Liver (tissue), 9 donors: ENCODE results near the gene PATJ. TPM values are rescaled to one million over a fixed set of nuclear protein-coding genes. Genes with fewer than 3 reads are reported as not detected.

Experiments used
- DNase-seq: peaks from one replicate; pipeline ENCODE4 v3.0.0-alpha.2; 2017; ENCODE audit warnings: low spot score
- H3K27ac ChIP-seq, 2 donors: one replicate each; pipeline ENCODE4 v1.7.0; 2013; ENCODE audit warnings: inconsistent platforms in 2 of 2, low read length in 2 of 2, control low read depth in 1 of 2, low read depth in 1 of 2, mild to moderate bottlenecking in 1 of 2
- H3K27me3 ChIP-seq, 4 donors: one replicate each; pipeline versions ENCODE4 v1.6.1 to v1.7.0; 2013; ENCODE audit warnings: low read length in 3 of 4, inconsistent platforms in 1 of 4, mild to moderate bottlenecking in 1 of 4, moderate library complexity in 1 of 4; ENCODE audit not compliant: control insufficient read depth in 4 of 4, insufficient read depth in 4 of 4
- H3K36me3 ChIP-seq, 4 donors: one replicate each; pipeline versions ENCODE4 v1.6.1 to v1.7.0; 2013; ENCODE audit warnings: low read length in 3 of 4, mild to moderate bottlenecking in 3 of 4, low read depth in 1 of 4, moderate library complexity in 1 of 4; ENCODE audit not compliant: control insufficient read depth in 4 of 4, insufficient read depth in 3 of 4
- H3K4me1 ChIP-seq, 4 donors: one replicate each; pipeline versions ENCODE4 v1.6.1 to v1.7.0; 2013; ENCODE audit warnings: low read length in 3 of 4, mild to moderate bottlenecking in 3 of 4, moderate library complexity in 1 of 4; ENCODE audit not compliant: control insufficient read depth in 4 of 4, insufficient read depth in 4 of 4
- H3K4me3 ChIP-seq, 3 donors: one replicate each; pipeline versions ENCODE4 v1.6.1 to v1.7.0; 2013; ENCODE audit warnings: low read length in 3 of 3, control low read depth in 1 of 3, low read depth in 1 of 3, mild to moderate bottlenecking in 1 of 3
- H3K9ac ChIP-seq, 2 donors: one replicate each; pipeline ENCODE4 v1.7.0; 2013; ENCODE audit warnings: low read length in 2 of 2, mild to moderate bottlenecking in 2 of 2, moderate library complexity in 2 of 2, control low read depth in 1 of 2, low read depth in 1 of 2
- H3K9me3 ChIP-seq, 4 donors: one replicate each; pipeline versions ENCODE4 v1.6.1 to v1.7.0; 2013; ENCODE audit warnings: low read length in 3 of 4; ENCODE audit not compliant: control insufficient read depth in 4 of 4
- ATF3 ChIP-seq: IDR thresholded peaks from 2 replicates; pipeline ENCODE4 v1.6.1; 2016; ENCODE audit warnings: antibody characterized with exemption
- EGR1 ChIP-seq, 2 donors: IDR thresholded peaks; 2 replicates each; pipeline ENCODE4 v1.6.1; 2016 to 2018; ENCODE audit warnings: antibody characterized with exemption in 2 of 2, low read depth in 2 of 2
- FOXA1 ChIP-seq: IDR thresholded peaks from 2 replicates; pipeline ENCODE4 v1.6.1; 2016; ENCODE audit warnings: antibody characterized with exemption
- GABPA ChIP-seq, 2 donors: IDR thresholded peaks in 1 of 2; conservative IDR thresholded peaks in 1 of 2; 2 replicates each; pipeline ENCODE4 v1.6.1; 2016; ENCODE audit warnings: antibody characterized with exemption in 2 of 2, mild to moderate bottlenecking in 1 of 2, moderate library complexity in 1 of 2
- HNF4A ChIP-seq, 2 donors: conservative IDR thresholded peaks; 2 replicates each; pipeline ENCODE4 v1.6.1; 2016; ENCODE audit warnings: antibody characterized with exemption in 2 of 2, mild to moderate bottlenecking in 2 of 2
- JUND ChIP-seq, 2 donors: IDR thresholded peaks; 2 replicates each; pipeline ENCODE4 v1.6.1; 2016; ENCODE audit warnings: antibody characterized with exemption in 2 of 2
- MAX ChIP-seq: IDR thresholded peaks from 2 replicates; pipeline ENCODE4 v1.6.1; 2016; ENCODE audit warnings: antibody characterized with exemption
- NR2F2 ChIP-seq: IDR thresholded peaks from 2 replicates; pipeline ENCODE4 v1.6.1; 2016; ENCODE audit warnings: antibody characterized with exemption
- REST ChIP-seq: IDR thresholded peaks from 2 replicates; pipeline ENCODE4 v1.6.1; 2016; ENCODE audit warnings: antibody characterized with exemption, mild to moderate bottlenecking
- RXRA ChIP-seq, 2 donors: IDR thresholded peaks; 2 replicates each; pipeline ENCODE4 v1.6.1; 2017 to 2018; ENCODE audit warnings: antibody characterized with exemption in 2 of 2, mild to moderate bottlenecking in 1 of 2
- SP1 ChIP-seq: IDR thresholded peaks from 2 replicates; pipeline ENCODE4 v1.6.1; 2018; ENCODE audit warnings: antibody characterized with exemption, mild to moderate bottlenecking
- TAF1 ChIP-seq: conservative IDR thresholded peaks from 2 replicates; pipeline ENCODE4 v1.6.1; 2016; ENCODE audit warnings: antibody characterized with exemption, mild to moderate bottlenecking
- ZBTB33 ChIP-seq: IDR thresholded peaks from 2 replicates; pipeline ENCODE4 v1.6.1; 2016; ENCODE audit warnings: antibody characterized with exemption
- WGBS: extraction: QIAGEN DNeasy Blood & Tissue Kit; methylation state at CpG from one replicate; pipeline ENCODE4 v1.1.7; 2013; 5-methylcytosine and 5-hydroxymethylcytosine counted together
- polyA plus RNA-seq, 2 donors: library from polyadenylated mRNA; stranded (reverse) in 1 of 2; unstranded in 1 of 2; fragments of 200-250 nt in 1 of 2; fragments of >200 nt in 1 of 2; fragmentation: Nextera tagmentation in 1 of 2; extraction: Ambion mirVana in 1 of 2; gene quantifications; one replicate each; pipeline versions ENCODE4 v1.2.1 to v1.2.3, GENCODE V29; 2013 to 2015
- total RNA-seq, 2 donors: library from RNA; depleted of rRNA; stranded (reverse); fragments of >200 nt; gene quantifications; one replicate each; pipeline ENCODE4 v1.2.3, GENCODE V29; 2014
- donor health status: healthy.
- donor health status: healthy.
- donor health status: healthy.
- donor health status: healthy.
- donor health status: healthy.

PATJ gene
- total and polyA plus RNA-seq, 4 donors: 5.7 to 29.8 (median 9.0) TPM

- TF ChIP-seq ATF3 (no peak), EGR1 (IDR thresholded peaks at IDR 0.05; ENCODE audit: low read depth in 2 of 2) (no peak), REST (no peak)
- Histone ChIP-seq H3K4me3 (no peak overlapping the region), H3K36me3 (peaks cover 0 to 4% (median 3%) of the 10 kb centered on the region in 4 donors), H3K9me3 (no peaks in the 10 kb centered on the region), H3K4me1 (no peaks in the 10 kb centered on the region), H3K9ac (no peak overlapping the region), H3K27me3 (no peaks in the 10 kb centered on the region), H3K27ac (no peak overlapping the region)
- 68% methylated on average over 2 of the region's 2 CpGs for WGBS
- no peak for DNase-seq
Measured at GRCh38 chr1:61895175-61895574, 152.9 kb downstream of the PATJ start.

GRCh38 chr1:61898658-61899057, 156.4 kb downstream of the PATJ start:
- H3K36me3 ChIP-seq: peaks cover 0 to 3% (median 1%) of the 10 kb centered on the region in 4 donors
- H3K27me3 ChIP-seq: no peaks in the 10 kb centered on the region
- H3K27ac ChIP-seq: no peak overlapping the region
- no peak for DNase-seq
- H3K9me3 ChIP-seq: no peaks in the 10 kb centered on the region
- no peak overlapping the region for H3K9ac ChIP-seq
- TF ChIP-seq JUND (IDR thresholded peaks at IDR 0.05): no peak
- no peak for TF ChIP-seq FOXA1
- no peak for TF ChIP-seq MAX
- TF ChIP-seq RXRA (IDR thresholded peaks at IDR 0.05): no peak
- TF ChIP-seq TAF1: no peak
- TF ChIP-seq HNF4A (conservative IDR thresholded peaks at IDR 0.05): no peak
- TF ChIP-seq SP1: no peak
- no peak for TF ChIP-seq NR2F2
- whole genome bisulfite sequencing: 95% methylated on average over 3 of the region's 3 CpGs
- H3K4me1 ChIP-seq: no peaks in the 10 kb centered on the region
- no peak overlapping the region for H3K4me3 ChIP-seq

GRCh38 chr1:61904354-61904753, 162.1 kb downstream of the PATJ start:
- TF ChIP-seq ZBTB33 (no peak), GABPA (IDR thresholded peaks at IDR 0.05 in 1 of 2, conservative IDR thresholded peaks at IDR 0.05 in 1 of 2) (no peak), SP1 (no peak)
- H3K27ac ChIP-seq: no peak overlapping the region
- peaks cover 0 to 6% (median 2%) of the 10 kb centered on the region in 4 donors for H3K36me3 ChIP-seq
- H3K4me1 ChIP-seq: no peaks in the 10 kb centered on the region
- DNase-seq: no peak
- no peaks in the 10 kb centered on the region for H3K9me3 ChIP-seq
- H3K4me3 ChIP-seq: no peak overlapping the region
- H3K9ac ChIP-seq: no peak overlapping the region
- 97% methylated on average over 1 of the region's 1 CpG for WGBS
- H3K27me3 ChIP-seq: no peaks in the 10 kb centered on the region
